ENCODE measurements around the gene COA5. TPM values are rescaled to one million over a fixed set of nuclear protein-coding genes. Genes with fewer than 3 reads are reported as not detected.

COA5 gene
- total RNA-seq, 1 experiment from 2014 or later, result 18.6 TPM

DNA sequence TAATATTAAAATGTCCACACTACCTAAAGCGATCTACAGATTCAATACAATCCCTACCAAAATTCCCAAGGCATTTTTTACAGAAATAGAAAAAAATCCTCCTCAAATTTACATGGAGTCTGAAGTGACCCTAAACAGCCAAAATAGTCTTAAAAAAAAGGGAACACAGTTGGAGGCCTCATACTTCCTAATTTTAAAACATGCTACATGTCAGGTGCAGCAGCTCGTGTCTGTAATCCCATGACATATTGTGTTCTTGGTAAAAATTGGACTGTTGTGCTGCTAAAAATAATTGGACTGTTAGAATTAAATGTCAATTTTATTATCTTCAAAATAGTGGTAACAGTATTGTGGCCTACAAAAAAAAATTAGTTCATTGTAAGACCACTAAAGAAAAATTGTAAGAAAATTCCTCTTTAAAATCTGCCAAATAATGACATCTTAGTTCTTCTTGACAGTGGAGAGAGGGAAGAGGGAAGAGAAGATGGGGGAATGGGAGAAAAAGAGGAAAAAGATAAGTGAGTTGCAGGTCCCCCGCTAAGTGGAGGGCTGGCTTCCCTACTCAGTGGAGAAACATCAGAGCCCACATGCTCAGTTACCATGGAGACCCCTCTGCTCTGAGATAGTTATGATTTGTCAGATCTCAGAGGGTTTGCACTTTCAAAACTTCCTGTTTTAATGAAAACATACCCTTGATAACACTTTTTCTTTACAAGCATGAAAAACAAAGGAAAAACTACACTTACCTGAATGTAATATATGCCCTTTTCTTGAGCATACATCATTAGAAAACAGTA is 46.6 kb upstream of the COA5 start:
- Histone ChIP-seq H3K9me3 (ENCODE audit: control insufficient read depth in 1 of 2, insufficient read depth in 1 of 2, low read depth in 1 of 2, low read length in 2 of 2) (no peaks in the 10 kb centered on the region), H3K9ac (ENCODE audit: low read length) (no peak overlapping the region), H3K36me3 (ENCODE audit: control insufficient read depth in 1 of 2, insufficient read depth in 2 of 2, low read length in 2 of 2) (no peaks in the 10 kb centered on the region), H3K4me2 (ENCODE audit: low read length) (no peak overlapping the region), H3K9me2 (ENCODE audit: insufficient read depth) (no peaks in the 10 kb centered on the region), H4K20me1 (ENCODE audit: insufficient read depth) (no peaks in the 10 kb centered on the region), H3K79me2 (ENCODE audit: insufficient read depth, low read length) (no peaks in the 10 kb centered on the region), H3K4me3 (replicated peaks in 1 of 2; ENCODE audit: low read depth in 1 of 2, low read length in 2 of 2) (no peak overlapping the region), H3K27me3 (ENCODE audit: insufficient read depth, low read length) (no peaks in the 10 kb centered on the region), H2AFZ (ENCODE audit: low read depth, low read length, poor library complexity, severe bottlenecking) (no peak overlapping the region), H3K27ac (ENCODE audit: low read depth, low read length) (no peak overlapping the region), H3K4me1 (ENCODE audit: control insufficient read depth in 1 of 2, insufficient read depth in 2 of 2, low read length in 2 of 2) (no peaks in the 10 kb centered on the region)
- intact Hi-C loops (cut with micrococcal nuclease), result no loop called here
- CTCF ChIA-PET, result no interaction called here
- RAD21 ChIA-PET (ENCODE audit: low non-redundant PET in 1 of 2, low total read pairs in 2 of 2, uncharacterized antibody in 2 of 2, unreplicated experiment in 2 of 2), result no interaction called here
- no TSS peak for BruUV-seq (replicated peaks)
- DNase-seq (ENCODE audit: low read depth, low spot score), result no peak
- POLR2A ChIA-PET, result no interaction called here
- ATAC-seq, result no peak
- TF ChIP-seq, protein P1, sequence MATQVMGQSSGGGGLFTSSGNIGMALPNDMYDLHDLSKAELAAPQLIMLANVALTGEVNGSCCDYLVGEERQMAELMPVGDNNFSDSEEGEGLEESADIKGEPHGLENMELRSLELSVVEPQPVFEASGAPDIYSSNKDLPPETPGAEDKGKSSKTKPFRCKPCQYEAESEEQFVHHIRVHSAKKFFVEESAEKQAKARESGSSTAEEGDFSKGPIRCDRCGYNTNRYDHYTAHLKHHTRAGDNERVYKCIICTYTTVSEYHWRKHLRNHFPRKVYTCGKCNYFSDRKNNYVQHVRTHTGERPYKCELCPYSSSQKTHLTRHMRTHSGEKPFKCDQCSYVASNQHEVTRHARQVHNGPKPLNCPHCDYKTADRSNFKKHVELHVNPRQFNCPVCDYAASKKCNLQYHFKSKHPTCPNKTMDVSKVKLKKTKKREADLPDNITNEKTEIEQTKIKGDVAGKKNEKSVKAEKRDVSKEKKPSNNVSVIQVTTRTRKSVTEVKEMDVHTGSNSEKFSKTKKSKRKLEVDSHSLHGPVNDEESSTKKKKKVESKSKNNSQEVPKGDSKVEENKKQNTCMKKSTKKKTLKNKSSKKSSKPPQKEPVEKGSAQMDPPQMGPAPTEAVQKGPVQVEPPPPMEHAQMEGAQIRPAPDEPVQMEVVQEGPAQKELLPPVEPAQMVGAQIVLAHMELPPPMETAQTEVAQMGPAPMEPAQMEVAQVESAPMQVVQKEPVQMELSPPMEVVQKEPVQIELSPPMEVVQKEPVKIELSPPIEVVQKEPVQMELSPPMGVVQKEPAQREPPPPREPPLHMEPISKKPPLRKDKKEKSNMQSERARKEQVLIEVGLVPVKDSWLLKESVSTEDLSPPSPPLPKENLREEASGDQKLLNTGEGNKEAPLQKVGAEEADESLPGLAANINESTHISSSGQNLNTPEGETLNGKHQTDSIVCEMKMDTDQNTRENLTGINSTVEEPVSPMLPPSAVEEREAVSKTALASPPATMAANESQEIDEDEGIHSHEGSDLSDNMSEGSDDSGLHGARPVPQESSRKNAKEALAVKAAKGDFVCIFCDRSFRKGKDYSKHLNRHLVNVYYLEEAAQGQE (IDR thresholded peaks at IDR 0.05; ENCODE audit: low read depth), result no peak
- no peak for TF ChIP-seq ZNF274 (IDR thresholded peaks at IDR 0.05; ENCODE audit: low read depth, low read length)
- TF ChIP-seq TCF7L2 (IDR thresholded peaks at IDR 0.05; ENCODE audit: borderline replicate concordance, extremely low read depth, insufficient read depth, insufficient read length), result no peak
- TF ChIP-seq ELF1 (IDR thresholded peaks at IDR 0.05; ENCODE audit: borderline replicate concordance, low read depth), result no peak
- TF ChIP-seq CBX3 (IDR thresholded peaks at IDR 0.05; ENCODE audit: low read depth), result no peak
- TF ChIP-seq SIN3A (IDR thresholded peaks at IDR 0.05; ENCODE audit: low read depth), result no peak
- no peak for TF ChIP-seq POLR2AphosphoS5 (IDR thresholded peaks at IDR 0.05; ENCODE audit: low read depth, low read length)
- no peak for TF ChIP-seq SP1 (IDR thresholded peaks at IDR 0.05; ENCODE audit: low read depth)
- no peak for TF ChIP-seq EGR1 (IDR thresholded peaks at IDR 0.05; ENCODE audit: low read depth)
- TF ChIP-seq, protein P2, sequence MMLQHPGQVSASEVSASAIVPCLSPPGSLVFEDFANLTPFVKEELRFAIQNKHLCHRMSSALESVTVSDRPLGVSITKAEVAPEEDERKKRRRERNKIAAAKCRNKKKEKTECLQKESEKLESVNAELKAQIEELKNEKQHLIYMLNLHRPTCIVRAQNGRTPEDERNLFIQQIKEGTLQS (IDR thresholded peaks at IDR 0.05), result no peak
- no peak for TF ChIP-seq CEBPB (IDR thresholded peaks at IDR 0.05; ENCODE audit: low read depth)
- no peak for TF ChIP-seq FOSL1 (IDR thresholded peaks at IDR 0.05; ENCODE audit: low read depth)
- TF ChIP-seq POLR2A (IDR thresholded peaks at IDR 0.05; ENCODE audit: borderline replicate concordance, extremely low read depth, insufficient read depth, insufficient read length), result no peak
- TF ChIP-seq EZH2 (IDR thresholded peaks at IDR 0.05), result no peak
- TF ChIP-seq, protein P3, sequence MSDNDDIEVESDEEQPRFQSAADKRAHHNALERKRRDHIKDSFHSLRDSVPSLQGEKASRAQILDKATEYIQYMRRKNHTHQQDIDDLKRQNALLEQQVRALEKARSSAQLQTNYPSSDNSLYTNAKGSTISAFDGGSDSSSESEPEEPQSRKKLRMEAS (IDR thresholded peaks at IDR 0.05), result no peak

All from HCT116 (cell line).